ENCODE results near the gene EXT2.

EXT2 gene

DNA sequence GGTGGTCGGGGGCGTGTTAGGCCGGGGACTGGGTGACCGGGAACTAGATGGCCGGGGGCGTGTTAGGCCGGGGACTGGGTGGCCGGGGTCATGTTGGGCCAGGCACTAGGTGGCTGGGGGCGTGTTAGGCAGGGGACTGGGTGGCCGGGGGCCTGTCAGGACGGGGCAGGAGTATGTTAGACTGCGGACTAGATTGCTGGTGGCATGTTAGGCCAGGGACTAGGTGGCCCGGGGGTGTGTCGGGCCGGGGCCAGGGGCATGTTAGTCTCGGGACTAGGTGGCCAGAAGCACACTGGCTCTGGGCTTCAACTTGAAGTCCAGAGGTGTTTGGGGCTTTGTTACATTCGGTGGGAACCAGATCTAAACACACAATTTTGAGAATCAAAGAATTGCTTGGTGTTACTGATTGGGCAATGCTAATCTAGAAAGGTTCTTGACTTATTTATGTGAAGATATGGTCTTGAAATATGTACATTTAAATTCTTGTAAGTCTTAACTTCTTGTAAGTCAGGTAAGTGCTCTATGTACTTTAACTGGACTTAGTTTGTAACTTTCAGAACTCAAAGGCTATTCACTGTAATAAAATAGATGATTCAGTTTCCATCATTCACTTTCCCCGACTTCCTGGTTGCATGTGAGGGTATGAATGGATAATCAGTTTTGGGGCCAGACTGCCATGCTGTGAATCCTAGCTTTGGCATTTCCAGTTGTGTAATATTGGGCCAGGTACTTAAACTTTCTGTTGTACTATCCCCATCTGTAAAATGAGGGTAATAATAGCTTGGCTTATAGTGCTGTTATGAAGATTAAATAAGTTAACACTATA, 1.1 kb downstream of the EXT2 start:
- Histone ChIP-seq H3K9ac (peak overlapping the region; percentile 77 to 95 (median 90)), H3K27me3 (no peaks in the 10 kb centered on the region), H3K4me2 (peak overlapping the region; percentile 88 to 99 (median 95)), H3K4me1 (peaks cover 11 to 32% (median 21%) of the 10 kb centered on the region in 10 experiments), H3K4me3 (peak overlapping the region; percentile 78 to 98 (median 95)), H4K20me1 (peaks cover 13 to 55% (median 33%) of the 10 kb centered on the region in 11 experiments; a peak in 19 of 22 replicates), H3K36me3 (peaks cover 0 to 24% (median 16%) of the 10 kb centered on the region in 11 experiments; a peak in 16 of 22 replicates), H3K27ac (peak overlapping the region in 10 of 11 experiments; percentile 64 to 84 (median 82); a peak in 15 of 22 replicates), H3K9me3 (replicated peaks in 1 of 11) (peaks cover 0 to 9% (median 0%) of the 10 kb centered on the region in 11 experiments; a peak in 4 of 22 replicates)
- no peak for TF ChIP-seq Cebpa-rat (IDR thresholded peaks at IDR 0.05)

DNA sequence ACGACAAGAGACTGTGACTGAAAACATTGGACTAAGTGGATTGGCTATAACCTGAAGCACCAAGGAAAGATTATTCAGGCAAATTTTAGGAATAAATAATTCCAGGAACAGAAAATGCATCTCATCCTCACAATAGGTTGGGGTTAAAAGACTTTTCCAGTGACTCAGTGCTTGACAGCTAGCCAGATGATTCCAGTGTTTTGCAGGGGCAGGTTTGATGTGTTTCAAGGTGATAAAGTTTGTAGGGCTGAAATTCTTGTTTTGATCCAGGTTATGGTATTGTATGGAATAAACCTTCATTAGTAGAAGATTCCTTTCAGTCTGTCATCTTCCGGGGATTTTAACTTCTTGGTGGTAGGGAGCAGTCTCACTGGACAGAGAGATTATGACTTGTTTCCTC, 2.3 kb downstream of the EXT2 start:
- TF ChIP-seq Cebpa-rat (IDR thresholded peaks at IDR 0.05) = no peak
- Histone ChIP-seq H3K4me2 (no peak overlapping the region), H3K9ac (no peak overlapping the region), H3K27ac (no peak overlapping the region), H3K9me3 (replicated peaks in 1 of 11) (peaks cover 0 to 9% (median 0%) of the 10 kb centered on the region in 11 experiments; a peak in 4 of 22 replicates), H3K36me3 (peaks cover 0 to 24% (median 16%) of the 10 kb centered on the region in 11 experiments; a peak in 16 of 22 replicates), H3K27me3 (no peaks in the 10 kb centered on the region), H4K20me1 (peaks cover 19 to 67% (median 42%) of the 10 kb centered on the region in 11 experiments; a peak in 19 of 22 replicates), H3K4me1 (peaks cover 12 to 33% (median 21%) of the 10 kb centered on the region in 10 experiments), H3K4me3 (no peak overlapping the region)

DNA sequence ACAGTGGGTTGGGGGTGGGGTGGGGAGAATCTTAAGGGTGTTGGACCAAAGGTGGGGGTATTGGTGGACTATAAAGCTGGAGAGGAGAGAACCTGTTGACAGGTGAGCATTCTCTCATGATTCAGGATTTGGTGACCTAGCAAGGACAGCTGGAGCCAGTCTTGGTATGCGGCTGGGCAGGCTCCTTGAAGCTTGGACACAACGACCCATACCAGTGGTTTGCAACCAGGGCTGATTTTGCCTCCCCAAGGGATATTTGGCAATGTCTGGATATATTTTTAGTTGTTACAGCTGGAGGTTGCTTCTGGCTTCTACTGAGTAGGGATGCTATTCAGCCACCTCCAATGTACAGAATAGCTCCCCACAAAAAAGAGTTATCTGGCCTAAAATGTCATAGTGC, 5.6 kb downstream of the EXT2 start:
- Histone ChIP-seq H3K4me2 (peak overlapping the region in 8 of 11 experiments; percentile 29 to 55 (median 50); a peak in 15 of 22 replicates), H3K27ac (no peak overlapping the region), H3K9me3 (replicated peaks in 1 of 11) (peaks cover 0 to 9% (median 0%) of the 10 kb centered on the region in 11 experiments; a peak in 4 of 22 replicates), H3K9ac (no peak overlapping the region), H3K36me3 (peaks cover 0 to 37% (median 18%) of the 10 kb centered on the region in 11 experiments; a peak in 17 of 22 replicates), H3K4me3 (no peak overlapping the region), H3K27me3 (no peaks in the 10 kb centered on the region), H4K20me1 (peaks cover 19 to 78% (median 41%) of the 10 kb centered on the region in 11 experiments; a peak in 18 of 22 replicates), H3K4me1 (peaks cover 19 to 43% (median 32%) of the 10 kb centered on the region in 10 experiments)
- TF ChIP-seq Cebpa-rat (IDR thresholded peaks at IDR 0.05) = no peak

DNA sequence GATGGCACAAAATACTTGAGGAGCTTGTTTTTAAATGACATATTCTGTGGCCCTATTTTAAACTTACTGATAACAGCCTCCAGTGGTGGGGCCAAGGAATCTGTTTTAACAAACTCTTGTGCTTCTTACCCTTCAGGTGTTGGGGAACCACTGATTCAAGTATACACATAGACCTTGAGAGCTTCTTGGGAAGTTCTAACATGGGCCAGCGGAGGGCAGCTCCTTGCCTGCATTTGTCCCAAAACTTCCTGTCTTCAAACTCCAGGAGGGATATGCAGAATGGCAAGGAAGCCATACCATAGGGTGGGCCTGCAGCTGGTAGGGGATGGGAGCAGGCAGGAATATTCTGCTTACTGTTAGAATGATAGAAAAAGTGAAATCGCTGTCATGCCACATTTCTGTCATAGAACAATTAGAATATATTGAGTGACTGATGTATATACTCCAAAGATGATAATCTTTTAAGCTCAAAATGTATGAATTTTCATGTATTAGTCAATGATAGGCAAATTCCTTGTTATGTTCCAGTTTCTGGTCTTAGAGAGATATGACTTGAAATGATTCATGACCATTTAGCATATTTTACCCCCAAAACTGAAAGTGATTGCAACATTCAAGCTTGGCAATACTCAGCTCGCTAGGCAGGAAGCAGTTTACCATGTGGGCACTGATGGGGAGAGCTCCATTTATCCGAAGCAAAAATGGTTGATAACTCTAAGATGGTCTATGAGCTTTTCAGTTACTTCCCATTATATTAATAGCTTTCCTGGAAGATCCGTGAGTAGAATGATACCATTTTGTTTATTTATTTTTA, 9.2 kb downstream of the EXT2 start:
- H3K4me3 ChIP-seq = no peak overlapping the region

DNA sequence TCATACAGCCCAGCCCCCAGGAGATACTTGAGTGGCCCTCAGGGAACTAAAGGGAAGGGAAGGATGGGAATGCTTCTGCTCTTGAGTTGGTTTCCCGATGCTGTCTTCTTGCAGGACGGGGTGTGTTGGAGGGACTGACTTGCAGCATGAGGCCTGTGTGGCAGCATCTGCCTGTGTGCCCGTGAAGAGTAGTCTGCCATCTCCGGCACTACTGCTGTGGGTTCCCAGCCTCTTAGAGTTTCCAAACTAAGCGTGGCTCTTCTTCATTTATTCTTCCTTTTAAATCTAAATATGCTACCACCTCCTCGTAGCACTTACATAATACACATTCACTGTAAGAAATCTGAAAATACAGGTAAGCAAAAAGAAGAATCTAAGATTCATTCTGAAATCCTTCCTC, 12.8 kb downstream of the EXT2 start:
- no peak overlapping the region for H3K27ac ChIP-seq
- H3K36me3 ChIP-seq = peaks cover 39 to 66% (median 52%) of the 10 kb centered on the region in 11 experiments
- H4K20me1 ChIP-seq = peaks cover 0 to 29% (median 8%) of the 10 kb centered on the region in 11 experiments; a peak in 7 of 22 replicates
- no peak overlapping the region for H3K9ac ChIP-seq
- H3K4me3 ChIP-seq = no peak overlapping the region
- no peaks in the 10 kb centered on the region for H3K9me3 ChIP-seq (replicated peaks in 1 of 11)
- no peaks in the 10 kb centered on the region for H3K27me3 ChIP-seq
- TF ChIP-seq Cebpa-rat (IDR thresholded peaks at IDR 0.05) = no peak
- peaks cover 0 to 17% (median 12%) of the 10 kb centered on the region in 10 experiments; a peak in 16 of 20 replicates for H3K4me1 ChIP-seq
- H3K4me2 ChIP-seq = no peak overlapping the region

More for the DNA sequence above, 9.2 kb downstream of the EXT2 start:
- Histone ChIP-seq H3K36me3 (peaks cover 21 to 54% (median 34%) of the 10 kb centered on the region in 11 experiments), H4K20me1 (peaks cover 13 to 61% (median 27%) of the 10 kb centered on the region in 11 experiments; a peak in 17 of 22 replicates), H3K27ac (peak overlapping the region in 5 of 11 experiments; percentile 14 to 52 (median 41); a peak in 8 of 22 replicates), H3K4me2 (peak overlapping the region in 10 of 11 experiments; percentile 14 to 75 (median 50); a peak in 17 of 22 replicates), H3K9ac (no peak overlapping the region; a peak in 1 of 22 replicates), H3K27me3 (no peaks in the 10 kb centered on the region), H3K9me3 (replicated peaks in 1 of 11) (peaks cover 0 to 9% (median 0%) of the 10 kb centered on the region in 11 experiments; a peak in 4 of 22 replicates), H3K4me1 (peaks cover 10 to 34% (median 22%) of the 10 kb centered on the region in 10 experiments; a peak in 19 of 20 replicates)
- peak in 7 of 11 experiments; percentile 35 to 63 (median 57); a peak in 7 of 22 replicates for TF ChIP-seq Cebpa-rat (IDR thresholded peaks at IDR 0.05)

DNA sequence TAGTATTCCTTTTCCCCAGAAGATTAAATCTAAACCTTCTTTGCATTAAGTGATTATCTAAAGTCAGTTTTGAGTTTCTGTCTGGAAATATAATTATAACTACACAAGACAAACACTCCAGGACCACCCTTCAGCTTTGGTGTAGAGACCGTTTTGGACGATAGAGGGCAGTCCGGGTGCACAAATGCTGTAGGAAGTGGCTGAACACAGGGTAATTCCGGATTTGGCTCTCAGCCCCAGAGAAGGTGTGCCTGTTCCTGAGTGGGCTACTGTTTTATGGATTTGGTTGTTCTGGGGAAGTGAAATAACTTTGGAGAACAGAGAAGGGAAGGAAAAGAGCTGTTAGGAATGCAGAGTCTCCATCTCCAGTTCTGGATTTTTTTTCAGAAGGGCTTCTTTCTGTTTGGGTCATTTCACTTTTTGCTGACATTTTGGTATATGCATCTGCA, 14.8 kb downstream of the EXT2 start:
- H3K9me3 ChIP-seq (replicated peaks in 1 of 11) = no peaks in the 10 kb centered on the region
- no peak overlapping the region for H3K27ac ChIP-seq
- no peak overlapping the region for H3K4me2 ChIP-seq
- H3K36me3 ChIP-seq = peaks cover 56 to 83% (median 72%) of the 10 kb centered on the region in 11 experiments
- no peak overlapping the region for H3K9ac ChIP-seq
- H3K27me3 ChIP-seq = no peaks in the 10 kb centered on the region
- H3K4me1 ChIP-seq = peaks cover 0 to 5% (median 2%) of the 10 kb centered on the region in 10 experiments; a peak in 12 of 20 replicates
- peaks cover 0 to 33% (median 8%) of the 10 kb centered on the region in 11 experiments; a peak in 7 of 22 replicates for H4K20me1 ChIP-seq
- no peak for TF ChIP-seq Cebpa-rat (IDR thresholded peaks at IDR 0.05)
- H3K4me3 ChIP-seq = no peak overlapping the region

DNA sequence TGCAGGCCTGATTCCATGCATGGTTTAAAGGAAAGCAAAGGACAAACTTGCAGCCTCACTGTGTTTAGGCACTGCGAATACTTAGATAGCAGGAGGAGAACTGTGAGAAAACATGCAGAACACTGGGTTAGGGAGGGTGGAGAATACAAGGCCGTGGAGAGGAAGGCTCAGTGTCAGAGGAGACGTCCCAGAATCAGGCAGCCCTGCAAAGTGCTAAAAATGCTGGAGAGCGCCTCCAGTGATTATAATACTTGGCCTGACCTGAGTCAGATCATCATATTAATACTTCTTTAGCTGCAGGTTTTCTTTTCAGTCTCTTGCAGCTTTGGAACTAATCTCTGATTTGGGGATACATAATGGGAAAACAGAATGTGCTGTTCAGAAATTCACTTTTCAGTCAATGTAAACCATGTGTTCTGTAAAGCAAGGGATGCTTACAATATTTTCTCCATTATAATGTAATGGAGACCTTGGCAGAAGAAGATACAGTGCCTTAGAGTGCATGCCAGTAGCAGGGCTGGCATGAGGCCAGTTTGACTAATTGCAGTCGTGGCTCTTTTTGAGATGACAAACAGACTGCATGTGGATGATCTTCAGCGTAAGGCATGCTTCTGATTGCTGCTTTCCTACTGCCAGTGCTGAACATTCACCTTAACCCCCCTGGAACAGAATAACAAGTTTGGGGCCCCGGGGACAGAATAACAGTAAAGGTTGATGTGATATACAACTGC, 16.8 kb downstream of the EXT2 start:
- Histone ChIP-seq H3K9me3 (replicated peaks in 1 of 11) (no peaks in the 10 kb centered on the region), H3K9ac (no peak overlapping the region), H3K4me2 (no peak overlapping the region), H3K4me3 (no peak overlapping the region), H3K27me3 (no peaks in the 10 kb centered on the region), H3K36me3 (peaks cover 71 to 95% (median 88%) of the 10 kb centered on the region in 11 experiments), H3K4me1 (peaks cover 0 to 15% (median 0%) of the 10 kb centered on the region in 10 experiments; a peak in 6 of 20 replicates), H3K27ac (no peak overlapping the region), H4K20me1 (peaks cover 0 to 33% (median 8%) of the 10 kb centered on the region in 11 experiments; a peak in 7 of 22 replicates)
- no peak for TF ChIP-seq Cebpa-rat (IDR thresholded peaks at IDR 0.05)

DNA sequence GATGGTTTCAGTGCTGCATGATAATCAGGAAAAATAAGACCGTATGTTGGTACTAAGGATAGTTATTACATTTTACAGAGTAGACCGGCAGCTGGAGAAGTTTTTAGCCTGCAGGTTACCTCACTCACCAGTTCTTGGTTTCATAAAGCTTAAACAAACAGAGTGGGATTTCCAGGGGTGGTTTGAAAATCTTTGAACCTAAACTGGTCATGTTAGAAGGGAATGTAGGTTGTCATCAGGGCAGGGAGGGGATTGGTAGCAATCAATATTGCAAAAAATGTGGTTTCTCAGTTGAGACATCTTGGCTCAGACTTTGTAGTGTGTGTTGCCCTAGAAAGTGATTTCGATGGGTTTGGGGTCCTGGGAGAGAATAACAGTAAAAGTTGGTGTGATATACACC, 17.5 kb downstream of the EXT2 start:
- H3K9me3 ChIP-seq (replicated peaks in 1 of 11) = no peaks in the 10 kb centered on the region
- peaks cover 67 to 95% (median 87%) of the 10 kb centered on the region in 11 experiments for H3K36me3 ChIP-seq
- H3K4me3 ChIP-seq = no peak overlapping the region
- peaks cover 0 to 15% (median 0%) of the 10 kb centered on the region in 10 experiments; a peak in 6 of 20 replicates for H3K4me1 ChIP-seq
- no peak overlapping the region for H3K27ac ChIP-seq
- no peak for TF ChIP-seq Cebpa-rat (IDR thresholded peaks at IDR 0.05)
- no peak overlapping the region for H3K4me2 ChIP-seq
- peaks cover 0 to 27% (median 8%) of the 10 kb centered on the region in 11 experiments; a peak in 7 of 22 replicates for H4K20me1 ChIP-seq
- H3K9ac ChIP-seq = no peak overlapping the region
- no peaks in the 10 kb centered on the region for H3K27me3 ChIP-seq

Data from BLaER1 treated with 17β-estradiol and CSF1 and Interleukin-3, amounts not matched to agents 10 nM and 100 nM (cell line).